Activated T-cell treated with anti-CD3 and anti-CD28 coated beads for 1 hour (primary cell): ENCODE data around the gene SEMA3D.

ENCODE experiments used
- DNase-seq: peaks from one replicate; pipeline ENCODE4 v3.0.0-alpha.2; 2020; ENCODE audit warnings: low read depth

Gene SEMA3D

DNA sequence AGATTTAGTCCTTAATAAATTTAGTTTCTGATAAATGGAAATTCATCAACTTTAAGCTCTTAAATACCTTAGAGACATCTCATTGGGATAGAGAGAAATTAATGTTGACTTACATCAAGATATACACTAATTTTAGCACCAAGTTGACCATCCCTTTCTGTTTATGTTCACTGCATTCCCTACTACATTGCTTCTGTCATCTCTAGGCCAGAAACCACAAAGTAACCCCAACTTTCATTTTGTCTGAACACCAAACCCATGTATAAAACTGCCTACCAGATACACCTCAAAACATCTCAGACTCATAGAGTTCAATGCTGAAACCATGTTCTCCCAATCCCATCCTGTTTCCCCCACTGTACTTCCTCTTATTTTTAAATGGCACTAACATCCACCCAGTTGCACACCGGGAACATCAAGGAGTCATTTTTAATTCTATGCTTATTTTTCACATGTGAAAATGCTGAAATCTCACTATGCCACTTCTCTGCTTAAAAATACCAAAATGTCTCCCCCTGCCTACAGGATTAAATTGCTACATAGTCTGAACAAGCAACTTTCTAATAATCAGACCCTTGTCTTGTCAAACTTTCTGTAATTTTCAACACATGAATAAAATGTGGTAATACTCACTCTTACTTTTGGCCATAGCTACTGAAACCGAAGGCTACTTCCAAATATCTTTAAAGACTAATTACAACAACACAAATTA, 201.6 kb downstream of the SEMA3D start:
- DNase-seq: no peak

DNA sequence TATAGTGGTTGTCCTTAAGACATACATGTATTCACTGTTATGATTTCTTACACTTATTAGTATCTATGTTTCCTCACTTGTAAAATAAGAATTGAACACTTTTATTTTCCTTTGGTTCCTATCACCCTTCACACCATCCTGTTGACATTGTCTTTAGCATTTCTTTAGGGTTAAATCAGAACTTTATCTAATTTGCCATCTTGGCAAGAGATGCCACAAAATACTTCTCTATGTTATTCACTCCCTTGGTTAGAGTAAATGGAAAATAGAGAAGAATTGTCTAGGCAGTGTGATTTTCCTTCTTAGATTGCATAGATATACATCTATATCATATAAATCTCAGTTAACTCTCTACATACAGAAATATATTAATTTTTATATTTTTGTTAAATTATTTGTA, 204.7 kb downstream of the SEMA3D start:
- no peak for DNase-seq

DNA sequence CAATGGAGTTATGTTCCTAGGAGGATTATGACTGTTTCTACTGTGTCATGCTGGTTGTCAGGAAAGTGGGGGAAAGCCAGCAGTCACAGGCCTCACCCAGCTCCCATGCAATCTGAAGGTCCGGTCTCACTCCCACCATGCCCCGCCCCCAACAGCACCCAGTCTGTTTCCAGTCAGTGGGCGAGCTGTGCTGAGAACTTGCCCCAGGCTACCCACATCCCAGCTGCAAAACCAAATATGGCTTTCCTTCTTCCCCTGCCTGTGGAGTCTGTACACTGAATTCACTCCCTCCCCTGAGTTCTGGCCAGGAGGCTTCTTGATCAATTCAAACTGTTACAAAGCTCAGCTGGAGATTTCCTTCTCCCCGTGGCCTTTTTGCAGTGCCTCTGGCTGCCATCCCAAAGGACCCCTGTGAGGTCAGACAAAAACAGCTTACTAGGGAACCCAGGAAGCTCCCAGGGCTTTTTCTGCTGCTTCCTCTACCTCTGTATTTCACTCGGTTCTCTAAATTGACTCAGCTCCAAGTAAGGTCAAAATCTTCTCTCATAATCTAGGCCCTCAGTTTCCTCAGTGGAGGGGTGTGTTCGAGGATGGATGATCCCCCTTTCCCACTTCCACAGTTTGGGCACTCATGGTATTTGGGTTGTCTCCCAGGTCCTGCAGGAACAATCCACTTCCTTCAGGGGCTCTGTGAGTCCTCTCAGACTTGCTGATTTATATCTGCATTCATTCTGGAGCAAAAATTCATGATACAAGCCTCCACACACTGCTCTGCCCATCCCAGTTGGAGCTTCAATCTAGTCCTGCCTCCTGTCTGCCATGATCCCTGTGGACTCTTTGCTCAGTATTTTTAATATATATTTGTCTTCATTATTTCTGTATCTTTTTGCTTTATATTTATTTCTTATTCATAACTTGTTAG, 205.5 kb downstream of the SEMA3D start:
- no peak for DNase-seq

DNA sequence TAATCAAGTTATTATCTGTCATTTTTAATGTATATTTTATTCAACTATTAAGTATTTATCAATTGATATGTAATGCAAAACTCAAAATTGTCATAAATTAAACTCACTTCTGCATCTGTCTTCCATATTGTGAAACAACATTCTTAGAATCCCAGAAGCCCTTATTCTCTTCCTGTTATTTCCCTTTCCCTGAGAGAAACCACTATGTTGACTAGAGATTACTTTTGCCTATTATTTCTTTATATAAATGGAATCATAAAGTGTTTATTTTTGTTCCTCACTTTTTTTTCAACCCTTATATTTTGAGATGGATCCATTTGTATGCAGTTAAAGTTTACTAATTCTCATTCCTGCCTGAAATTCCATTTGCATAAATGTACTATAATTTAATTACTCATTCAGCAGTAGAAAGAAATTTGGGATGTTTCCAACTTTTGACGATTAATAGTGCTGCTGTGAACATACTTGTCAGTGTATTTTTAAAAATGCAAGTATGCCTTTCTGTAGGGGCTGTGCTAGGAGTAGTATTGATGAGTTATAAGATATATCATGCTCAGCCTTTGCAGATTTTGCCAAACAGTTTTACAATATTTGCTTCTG, 211.2 kb downstream of the SEMA3D start:
- no peak for DNase-seq

DNA sequence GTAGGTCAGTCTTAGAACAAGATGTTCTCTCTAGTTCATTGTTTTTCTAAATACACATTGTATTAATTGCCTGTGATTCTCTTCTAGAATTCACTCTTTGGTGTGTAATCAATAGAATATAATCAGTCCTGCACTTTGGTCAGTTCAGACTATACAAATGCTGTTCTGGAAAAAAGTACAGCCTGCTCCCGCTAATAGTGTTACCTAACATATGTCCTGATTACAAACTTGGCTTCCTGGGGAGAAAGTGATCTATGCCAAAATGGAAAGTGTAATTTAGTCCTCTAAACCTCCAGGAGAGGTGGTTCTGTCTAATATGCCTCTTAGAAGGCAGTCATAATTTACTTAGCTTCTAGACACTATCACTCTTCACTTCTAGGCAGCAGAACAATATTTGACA, 215.5 kb downstream of the SEMA3D start:
- DNase-seq: no peak

DNA sequence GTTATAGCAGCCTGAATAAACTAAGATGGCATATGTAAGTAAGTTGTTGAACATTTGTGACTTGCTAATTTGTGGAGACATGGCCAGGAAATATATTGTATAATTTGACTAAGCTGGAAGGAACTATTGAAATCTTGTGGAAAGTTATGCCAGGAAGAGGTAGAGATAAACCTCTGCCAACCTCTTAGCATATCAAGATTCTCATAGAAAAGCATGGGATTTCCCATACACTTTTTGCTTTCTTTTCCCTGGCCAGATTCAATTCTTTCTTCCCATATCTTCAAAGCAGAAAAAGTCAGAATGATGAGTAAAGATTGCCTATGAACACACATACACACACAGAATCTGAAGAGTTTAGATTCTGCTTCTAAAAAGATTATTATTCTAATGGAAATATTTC, 216.2 kb downstream of the SEMA3D start:
- DNase-seq: no peak

DNA sequence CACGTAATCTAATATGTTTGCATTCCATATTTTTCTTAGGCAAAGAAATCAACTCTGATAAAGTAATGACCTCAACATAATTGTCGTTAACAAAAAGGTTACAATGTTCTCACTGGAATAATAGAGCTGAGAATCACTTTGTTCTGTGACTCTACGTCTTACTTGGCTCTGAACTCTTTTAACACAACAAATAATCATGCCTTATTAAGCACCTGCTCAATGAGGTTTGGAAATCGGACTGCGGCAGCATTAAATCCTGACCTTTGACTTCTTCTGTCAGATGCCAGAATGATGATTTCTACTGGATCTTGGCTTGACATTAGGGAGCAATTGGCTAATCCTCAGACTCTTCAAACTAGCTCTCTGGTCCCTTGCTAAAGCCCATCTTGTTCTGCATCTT, 233.6 kb downstream of the SEMA3D start:
- no peak for DNase-seq

DNA sequence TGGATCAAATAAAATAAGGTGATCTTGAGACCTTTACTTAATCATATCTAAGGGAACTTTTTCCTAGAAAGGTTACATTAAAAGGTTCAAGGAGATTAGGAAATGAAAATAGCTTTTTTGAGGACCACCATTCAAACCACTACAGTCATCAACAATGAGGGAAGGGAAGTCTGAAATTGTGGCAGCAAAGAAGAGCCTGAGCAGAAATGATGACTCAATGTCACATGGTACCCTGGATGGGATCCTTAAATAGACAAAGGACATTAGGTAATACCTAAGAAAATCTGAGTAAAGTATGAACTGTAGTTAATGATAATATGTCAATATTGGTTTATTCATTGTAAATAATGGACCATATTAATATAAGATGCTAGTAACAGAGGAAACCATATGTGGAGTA, 236.0 kb downstream of the SEMA3D start:
- DNase-seq: no peak

DNA sequence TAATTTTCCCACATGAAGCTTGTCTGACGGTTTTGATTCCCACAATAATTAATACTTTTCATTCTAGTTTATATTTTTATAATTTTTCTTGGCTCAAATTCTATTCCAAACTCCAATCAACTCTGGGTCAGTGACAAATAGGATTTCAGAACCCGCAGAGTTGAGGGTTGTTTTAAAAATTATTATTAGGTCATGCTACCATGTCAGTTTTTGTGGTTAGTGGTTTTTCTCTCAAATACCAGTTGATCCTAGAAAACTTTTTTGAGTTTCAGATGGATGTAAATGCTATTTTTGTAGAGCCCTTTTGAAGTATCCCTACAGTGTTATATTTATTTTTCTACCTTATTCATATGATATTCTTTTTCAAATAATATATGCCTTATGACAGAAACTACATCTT, 237.4 kb downstream of the SEMA3D start:
- DNase-seq: no peak

DNA sequence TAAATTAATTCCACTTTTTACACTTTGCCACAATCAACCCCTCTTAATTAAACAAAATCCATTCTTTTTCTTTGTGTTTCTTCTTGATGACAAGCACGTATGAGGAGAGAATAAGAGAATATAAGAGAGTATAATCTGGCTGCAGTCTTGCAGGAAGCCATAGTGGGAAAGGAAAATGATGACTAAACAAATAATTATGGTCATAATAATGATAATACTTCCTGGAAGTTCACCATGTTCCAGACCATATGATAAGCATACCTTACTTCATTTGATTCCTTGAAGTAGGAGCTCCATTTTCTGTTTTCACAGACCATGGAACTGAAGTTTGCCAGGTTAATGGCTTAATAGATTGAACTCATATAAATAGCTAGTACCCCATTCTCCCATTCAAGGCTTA, 237.8 kb downstream of the SEMA3D start:
- no peak for DNase-seq

DNA sequence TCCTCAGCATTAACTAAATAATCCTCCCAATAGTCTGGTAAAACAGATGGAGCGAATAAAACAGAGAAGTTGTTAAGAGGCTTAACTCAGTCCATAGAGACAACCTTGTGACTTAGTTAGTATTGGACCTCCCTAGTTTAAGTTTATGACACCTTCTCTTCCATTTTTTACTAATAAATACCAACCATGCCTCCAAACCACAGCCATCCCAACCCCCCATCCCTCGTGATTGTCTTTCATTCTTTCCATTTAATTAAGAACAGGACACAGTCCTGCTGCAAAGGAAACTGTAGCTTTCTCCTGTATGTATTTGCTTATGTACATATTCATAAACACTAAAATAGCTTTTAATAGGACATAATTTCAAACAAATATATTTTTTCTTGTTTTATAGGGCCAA, 238.2 kb downstream of the SEMA3D start:
- no peak for DNase-seq

DNA sequence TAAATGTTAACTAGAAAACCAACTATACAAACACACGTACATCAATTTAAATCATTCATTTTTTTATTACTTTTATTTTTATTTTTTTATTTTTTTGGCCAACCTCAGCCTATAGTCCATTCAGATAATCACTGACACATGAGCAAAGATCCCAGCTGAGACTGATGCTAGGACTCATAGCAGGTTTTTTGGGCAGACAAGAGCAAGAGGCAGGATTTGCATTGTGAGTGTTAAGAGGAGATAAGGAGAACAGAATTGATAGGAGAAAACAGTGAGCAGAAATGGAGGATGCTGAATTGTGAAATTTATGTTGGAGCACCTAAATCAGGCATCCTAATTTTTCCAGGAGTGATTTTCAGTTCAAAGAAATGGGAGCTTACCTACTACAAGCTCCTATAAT, 240.3 kb downstream of the SEMA3D start:
- no peak for DNase-seq
